HFFc6 (cell line): ENCODE data around the gene TXK. TPM values are rescaled to one million over a fixed set of nuclear protein-coding genes. Genes with fewer than 3 reads are reported as not detected.

Experiments
- DNase-seq: peaks from one replicate; pipeline ENCODE4 v3.0.0-alpha.2; 2018
- H3K27ac Mint-ChIP-seq: 2 replicates; pipeline ENCODE4 v1.8.0; 2020; ENCODE audit warnings: mild to moderate bottlenecking, mixed read lengths
- H3K27me3 Mint-ChIP-seq: 2 replicates; pipeline ENCODE4 v1.8.0; 2021; ENCODE audit warnings: mild to moderate bottlenecking, moderate library complexity, mixed read lengths; ENCODE audit not compliant: insufficient read depth
- H3K36me3 Mint-ChIP-seq: 2 replicates; pipeline ENCODE4 v1.8.0; 2021; ENCODE audit warnings: low read depth, mixed read lengths
- H3K4me1 Mint-ChIP-seq: 2 replicates; pipeline ENCODE4 v1.8.0; 2020; ENCODE audit warnings: low read depth, mixed read lengths
- H3K4me3 Mint-ChIP-seq: 2 replicates; pipeline ENCODE4 v1.8.0; 2020; ENCODE audit warnings: mild to moderate bottlenecking, moderate library complexity, mixed read lengths
- H3K9me3 Mint-ChIP-seq: 2 replicates; pipeline ENCODE4 v1.8.0; 2020; ENCODE audit warnings: mild to moderate bottlenecking, mixed read lengths
- CTCF ChIP-seq: fragments of 200-600 bp; sonication (generic); IDR thresholded peaks from 2 replicates; pipeline ENCODE4 v1.5.0; 2021; ENCODE audit warnings: antibody characterized with exemption, mild to moderate bottlenecking
- total RNA-seq, 6 experiments: library from RNA; stranded (reverse); fragmentation: NEBNext Ultra II Directional; extraction: Animal tissue kit (Norgen Biotek cat#: 25700); gene quantifications; 2 replicates in 1 of 6; 3 replicates in 5 of 6; pipeline ENCODE4 v1.2.3, GENCODE V29; 2021

TXK gene
- total RNA-seq, 6 experiments from 2014 or later: not detected

GRCh38 chr4:48138511-48138910 is 4.5 kb upstream of the TXK start:
- H3K27me3 Mint-ChIP-seq: peaks cover 6% of the 10 kb centered on the region
- H3K4me3 Mint-ChIP-seq: no peak overlapping the region
- DNase-seq: no peak
- H3K27ac Mint-ChIP-seq: no peak overlapping the region
- H3K36me3 Mint-ChIP-seq: no peaks in the 10 kb centered on the region
- H3K4me1 Mint-ChIP-seq: peaks cover 8% of the 10 kb centered on the region; the same call in 1 of the 2 replicates
- no peak for TF ChIP-seq CTCF
- no peaks in the 10 kb centered on the region for H3K9me3 Mint-ChIP-seq

- Mint-ChIP-seq H3K27me3 (peaks cover 6% of the 10 kb centered on the region), H3K36me3 (no peaks in the 10 kb centered on the region)
These were observed 3.8 kb upstream of the TXK start for GRCh38 chr4:48137846-48138245.

GRCh38 chr4:48133669-48134068 is 381 bp downstream of the TXK start:
- Mint-ChIP-seq H3K9me3 (no peaks in the 10 kb centered on the region), H3K4me1 (peaks cover 11% of the 10 kb centered on the region), H3K4me3 (no peak overlapping the region), H3K27me3 (peaks cover 8% of the 10 kb centered on the region), H3K36me3 (no peaks in the 10 kb centered on the region), H3K27ac (no peak overlapping the region)
- DNase-seq: no peak
- no peak for TF ChIP-seq CTCF

More at GRCh38 chr4:48137846-48138245, 3.8 kb upstream of the TXK start:
- Mint-ChIP-seq H3K4me1 (peaks cover 8% of the 10 kb centered on the region; the same call in 1 of the 2 replicates), H3K27ac (no peak overlapping the region), H3K9me3 (no peaks in the 10 kb centered on the region), H3K4me3 (no peak overlapping the region)
- DNase-seq: no peak
- TF ChIP-seq CTCF: no peak

GRCh38 chr4:48131736-48132135 is 2.3 kb downstream of the TXK start:
- no peaks in the 10 kb centered on the region for H3K9me3 Mint-ChIP-seq
- peaks cover 29% of the 10 kb centered on the region for H3K4me1 Mint-ChIP-seq
- no peak overlapping the region for H3K4me3 Mint-ChIP-seq
- no peaks in the 10 kb centered on the region for H3K36me3 Mint-ChIP-seq
- H3K27me3 Mint-ChIP-seq: peaks cover 7% of the 10 kb centered on the region
- no peak for TF ChIP-seq CTCF
- no peak overlapping the region for H3K27ac Mint-ChIP-seq
- DNase-seq: no peak

- no peak for DNase-seq
- Mint-ChIP-seq H3K9me3 (no peaks in the 10 kb centered on the region), H3K4me1 (peaks cover 29% of the 10 kb centered on the region), H3K36me3 (no peaks in the 10 kb centered on the region), H3K27ac (no peak overlapping the region), H3K4me3 (no peak overlapping the region), H3K27me3 (peaks cover 7% of the 10 kb centered on the region; the same call in 1 of the 2 replicates)
- no peak for TF ChIP-seq CTCF
These were observed 4.0 kb downstream of the TXK start for GRCh38 chr4:48130100-48130499.
